GM19467 (cell line): ENCODE results near the gene ARF1.

Experiments used
- ATAC-seq: cut with Tn5 transposase; IDR thresholded peaks from one replicate; pipeline ENCODE4 v1.9.1; 2021; ENCODE audit warnings: mild to moderate bottlenecking, moderate library complexity; ENCODE audit not compliant: unreplicated experiment

Gene ARF1

GRCh38 chr1:228048659-228049298 is 33.7 kb upstream of the ARF1 start:
- ATAC-seq = no peak

DNA sequence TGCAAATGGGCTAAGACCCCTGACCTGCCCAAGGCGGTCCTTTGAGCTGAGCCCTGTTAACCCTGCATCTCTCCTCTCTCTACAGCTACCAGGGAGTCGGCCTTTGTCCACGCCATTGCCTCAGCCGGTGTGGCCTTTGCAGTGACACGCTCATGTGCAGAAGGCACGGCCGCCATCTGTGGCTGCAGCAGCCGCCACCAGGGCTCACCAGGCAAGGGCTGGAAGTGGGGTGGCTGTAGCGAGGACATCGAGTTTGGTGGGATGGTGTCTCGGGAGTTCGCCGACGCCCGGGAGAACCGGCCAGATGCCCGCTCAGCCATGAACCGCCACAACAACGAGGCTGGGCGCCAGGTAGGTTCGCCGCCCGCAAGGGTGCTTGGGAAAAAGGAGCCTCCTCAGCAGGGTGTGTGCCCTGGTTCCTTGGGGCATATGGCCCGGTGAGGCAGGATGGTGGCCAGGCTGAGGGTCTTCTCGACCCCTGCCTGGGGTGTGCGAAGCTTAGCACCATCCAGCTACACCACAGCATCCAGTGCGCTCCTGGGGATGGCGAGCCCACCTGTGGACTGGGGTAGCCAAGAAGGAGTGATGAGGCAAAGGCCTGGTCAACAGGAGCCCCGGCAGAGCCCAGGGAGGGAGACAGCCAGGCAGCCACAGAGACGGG is 31.8 kb upstream of the ARF1 start:
- ATAC-seq = no peak

DNA sequence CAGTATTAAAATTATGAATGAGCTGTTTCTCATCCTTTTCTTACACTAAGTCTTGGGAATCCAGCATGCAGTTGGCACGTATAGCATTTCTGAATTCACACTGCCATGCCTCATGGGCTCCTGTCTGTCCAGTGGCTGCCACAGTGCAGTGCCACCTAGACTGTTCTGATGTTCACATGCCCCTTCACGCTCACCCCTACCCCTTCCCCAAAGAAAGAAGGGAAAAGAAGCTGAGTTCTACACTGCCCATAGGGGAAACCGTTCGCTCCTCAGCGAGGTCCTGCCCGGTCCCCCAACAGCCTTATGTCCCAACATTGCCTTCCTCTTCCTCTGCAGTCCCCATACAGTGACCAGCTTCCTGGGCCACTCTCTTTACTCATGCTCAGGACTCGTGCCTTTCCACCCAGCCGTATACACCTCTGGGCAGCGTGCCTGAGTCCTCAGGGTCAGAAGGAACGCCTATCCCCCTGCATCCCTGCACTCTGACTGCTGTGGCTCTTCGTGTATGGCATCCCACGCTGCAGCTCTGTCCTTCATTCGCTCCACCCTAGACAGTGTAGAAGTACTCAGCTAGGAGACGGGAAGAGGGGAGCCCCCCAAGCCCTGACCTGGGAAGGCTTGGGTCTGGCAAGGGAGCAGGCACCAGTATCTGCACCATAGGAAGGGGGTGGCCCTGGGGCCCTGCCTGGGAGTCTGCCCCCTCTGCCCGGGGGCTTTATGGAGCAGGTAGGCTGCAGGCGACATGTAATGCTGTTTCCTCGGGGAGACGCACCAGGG is 24.1 kb upstream of the ARF1 start:
- no peak for ATAC-seq

GRCh38 chr1:228058949-228059633 is 23.4 kb upstream of the ARF1 start:
- no peak for ATAC-seq

DNA sequence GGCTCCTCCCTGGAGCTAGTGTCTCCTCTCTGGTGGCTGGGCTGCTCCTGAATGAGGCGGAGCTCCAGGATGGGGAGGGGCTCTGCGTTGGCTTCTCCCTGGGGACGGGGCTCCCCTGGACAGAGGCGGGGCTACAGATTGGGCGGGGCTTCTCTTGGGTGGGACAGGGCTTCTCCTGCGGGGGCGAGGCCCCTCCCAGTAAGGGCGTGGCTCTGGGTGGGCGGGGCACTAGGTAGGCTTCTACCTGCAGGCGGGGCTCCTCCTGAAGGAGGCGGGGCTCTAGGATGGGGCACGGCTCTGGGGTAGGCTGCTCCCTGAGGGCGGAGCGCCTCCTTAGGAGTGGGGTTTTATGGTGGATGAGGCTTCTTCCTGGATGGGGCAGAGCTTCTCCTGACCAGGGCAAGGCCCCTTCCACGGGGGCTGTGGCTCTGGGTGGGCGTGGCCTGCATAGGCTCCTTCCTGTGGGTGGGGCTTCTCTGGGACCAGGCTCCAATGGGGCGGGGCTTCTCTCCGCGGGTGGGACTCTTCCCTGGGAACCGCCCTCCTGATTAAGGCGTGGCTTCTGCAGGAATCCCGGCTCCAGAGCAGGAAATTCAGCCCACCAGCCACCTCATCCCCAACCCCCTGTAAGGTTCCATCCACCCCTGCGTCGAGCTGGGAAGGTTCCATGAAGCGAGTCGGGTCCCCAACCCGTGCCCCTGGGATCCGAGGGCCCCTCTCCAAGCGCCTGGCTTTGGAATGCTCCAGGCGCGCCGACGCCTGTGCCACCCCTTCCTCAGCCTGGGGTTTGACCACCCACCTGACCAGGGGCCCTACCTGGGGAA is 22.7 kb upstream of the ARF1 start:
- ATAC-seq = no peak

- no peak for ATAC-seq
Measured at GRCh38 chr1:228060458-228061190, 21.9 kb upstream of the ARF1 start.

GRCh38 chr1:228061411-228062084 is 21.0 kb upstream of the ARF1 start:
- no peak for ATAC-seq

GRCh38 chr1:228062085-228062791 is 20.3 kb upstream of the ARF1 start:
- no peak for ATAC-seq

DNA sequence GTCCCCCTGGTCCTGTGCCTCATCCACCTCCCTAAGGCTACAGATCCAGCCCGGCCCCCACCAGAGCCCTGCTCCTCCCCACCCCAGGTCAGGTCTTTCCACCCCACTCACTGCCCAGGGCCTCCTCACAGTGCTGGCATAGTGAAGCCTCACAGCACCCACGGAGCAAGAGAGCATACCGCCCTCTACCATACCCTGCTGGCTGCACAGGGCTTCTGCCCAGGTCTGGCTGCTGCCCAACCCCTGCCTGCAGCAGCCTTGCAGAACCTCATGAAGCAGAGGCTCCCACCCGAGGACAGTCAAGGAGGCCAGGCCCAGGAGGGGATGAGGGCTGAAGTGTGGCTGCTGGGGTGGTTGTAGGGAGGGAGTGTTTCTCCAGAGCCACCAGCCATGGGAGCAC is 19.7 kb upstream of the ARF1 start:
- no peak for ATAC-seq

DNA sequence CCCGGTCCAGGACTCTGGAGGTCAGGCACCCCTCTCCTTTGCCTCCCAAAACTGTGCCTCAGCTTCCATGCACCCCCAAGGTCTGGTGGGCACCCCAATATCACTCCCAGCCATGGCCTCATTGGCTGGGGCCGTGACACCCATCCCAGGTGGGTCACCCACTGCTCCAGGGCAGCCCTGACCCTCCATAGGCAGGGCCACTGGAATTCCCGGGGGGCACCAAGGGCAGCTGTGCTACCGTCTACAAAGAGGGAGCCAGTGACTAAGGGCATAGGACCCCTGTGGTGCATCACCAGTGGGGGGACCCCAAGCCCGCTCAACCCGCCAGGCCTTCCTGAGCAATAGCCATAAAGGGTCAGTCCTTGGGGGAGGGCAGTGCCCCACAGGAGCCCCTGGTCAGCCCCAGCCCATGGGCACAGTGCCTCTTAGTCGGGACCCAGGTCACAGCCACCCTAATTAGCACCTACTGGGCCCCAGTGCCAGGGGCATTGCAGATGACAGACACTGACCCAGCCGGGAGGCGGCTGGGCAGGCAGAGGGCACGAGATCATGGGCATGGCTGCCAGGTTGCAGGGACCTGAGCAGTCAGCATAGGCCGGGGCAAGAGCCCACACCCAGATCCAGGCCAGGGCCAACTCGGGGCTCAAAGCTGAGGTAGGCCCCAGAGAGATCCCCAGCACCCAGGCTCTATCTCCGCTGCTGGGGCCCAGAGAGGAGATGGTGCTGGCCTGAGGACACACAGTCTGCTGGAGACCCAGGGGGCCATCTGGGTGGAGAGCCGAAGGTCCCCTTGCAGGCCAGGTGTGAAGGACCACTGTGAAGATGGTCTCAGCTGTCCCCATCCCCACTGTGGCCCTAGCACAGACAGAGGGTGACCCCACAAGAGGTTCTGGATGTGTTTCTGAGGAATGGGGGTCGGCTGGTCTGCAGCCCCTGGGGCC is 19.0 kb upstream of the ARF1 start:
- no peak for ATAC-seq

GRCh38 chr1:228064296-228064695 is 18.2 kb upstream of the ARF1 start:
- ATAC-seq = no peak

- ATAC-seq = no peak
Measured at GRCh38 chr1:228064741-228065542, 17.6 kb upstream of the ARF1 start.

DNA sequence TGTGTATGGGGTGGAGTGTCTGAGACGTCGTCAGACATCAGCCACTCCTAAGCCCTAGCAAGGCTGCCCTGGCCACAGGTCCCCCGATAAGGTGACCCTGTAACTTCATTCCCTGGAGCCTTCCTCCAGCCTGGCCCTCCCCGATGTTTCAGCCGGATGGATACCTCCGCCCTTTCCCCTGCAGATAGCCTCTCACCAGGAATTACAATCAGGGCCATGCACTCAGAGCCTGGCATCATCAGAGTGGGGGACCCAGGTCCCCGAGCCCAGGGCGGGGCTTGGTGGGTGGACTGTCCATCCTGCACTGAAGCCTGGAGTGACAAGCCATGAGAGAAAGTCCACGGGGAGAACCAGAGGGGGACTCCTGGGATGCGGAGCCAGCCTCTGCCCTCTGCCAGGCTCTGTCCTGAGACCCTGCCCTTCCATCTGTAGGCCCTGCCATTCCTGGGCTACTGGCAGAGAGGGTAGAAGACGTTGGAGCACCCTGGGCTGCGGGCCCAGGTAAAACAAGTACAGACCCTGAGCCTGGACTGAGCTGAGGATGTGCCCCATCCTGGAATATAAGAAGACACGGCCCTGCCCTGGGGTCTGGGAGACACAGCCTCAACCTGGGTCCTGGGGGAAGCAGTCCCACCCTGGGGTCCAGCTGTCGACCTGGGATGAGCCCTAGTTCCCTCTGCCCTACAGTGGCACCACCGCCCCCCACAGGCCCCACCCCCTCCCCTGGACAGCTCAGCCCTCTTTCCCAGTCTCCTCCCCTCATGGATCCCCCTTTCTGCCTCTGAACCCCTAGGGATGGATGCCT is 16.8 kb upstream of the ARF1 start:
- no peak for ATAC-seq

GRCh38 chr1:228066416-228066815 is 16.1 kb upstream of the ARF1 start:
- no peak for ATAC-seq

DNA sequence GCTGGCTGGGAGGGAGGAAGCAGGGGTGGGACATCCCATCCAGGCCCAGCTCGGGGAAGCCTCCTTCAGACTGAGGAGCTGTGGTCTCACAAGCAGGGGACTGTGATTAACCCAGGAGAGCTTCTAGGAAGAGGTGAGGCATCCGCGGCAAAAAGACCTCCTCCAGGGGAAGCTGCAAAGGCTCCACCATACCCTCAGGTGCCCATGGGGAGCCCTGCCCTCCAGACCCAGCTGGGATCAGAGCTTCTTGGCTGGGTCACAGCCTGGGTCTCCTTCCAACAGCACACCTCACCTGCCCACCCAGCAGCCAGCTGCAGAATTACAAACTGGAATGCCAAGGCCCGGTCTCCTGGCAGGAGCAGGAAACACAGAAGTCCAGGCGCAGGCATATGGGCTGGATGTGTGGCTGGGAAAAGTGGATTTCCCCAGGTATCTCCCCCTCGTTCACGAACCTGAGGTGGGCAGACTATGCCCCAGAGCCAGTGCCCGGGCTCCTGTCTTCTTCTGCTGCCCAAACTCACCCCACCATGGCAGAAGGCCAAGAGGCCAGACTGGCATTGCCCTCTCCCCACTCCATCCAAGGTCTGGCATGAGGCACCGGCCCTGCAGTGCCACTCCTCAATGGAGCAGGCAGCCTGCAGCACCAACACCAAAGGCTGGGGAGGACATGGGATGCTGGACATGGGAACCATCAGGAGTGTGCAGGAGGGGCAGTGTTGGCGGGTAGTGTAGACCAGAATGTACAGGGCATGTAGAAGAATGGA is 15.4 kb upstream of the ARF1 start:
- no peak for ATAC-seq
